Cerebellar nuclear complex (tissue), 1 donor: ENCODE measurements around the gene POU2F1.
"Not testable (repeated sequence)": the region's sequence is repeated elsewhere in the genome, so short reads cannot be mapped to it uniquely, and the experiment has no call there.

Experiments
- DNase-seq, 2 experiments: peaks; one replicate each; lab custom pipeline; 2025; lab: John Stamatoyannopoulos, UW

Gene POU2F1

GRCh38 chr1:167312871-167313270 is 92.2 kb downstream of the POU2F1 start:
- no peak for DNase-seq

GRCh38 chr1:167314671-167315070 is 94.0 kb downstream of the POU2F1 start:
- DNase-seq = no peak

- no peak for DNase-seq
Observed at GRCh38 chr1:167317463-167317862, 96.8 kb downstream of the POU2F1 start.

- not testable (repeated sequence) for DNase-seq
Observed at GRCh38 chr1:167319206-167319605, 98.5 kb downstream of the POU2F1 start.

GRCh38 chr1:167322483-167322882 is 101.8 kb downstream of the POU2F1 start:
- DNase-seq = no peak

- DNase-seq = no peak
Observed at GRCh38 chr1:167325151-167325550, 104.5 kb downstream of the POU2F1 start.

GRCh38 chr1:167328306-167328815 is 107.7 kb downstream of the POU2F1 start:
- no peak for DNase-seq

- DNase-seq = no peak
Observed at GRCh38 chr1:167328816-167329483, 108.3 kb downstream of the POU2F1 start.

- DNase-seq = no peak
Observed at GRCh38 chr1:167330601-167331293, 110.1 kb downstream of the POU2F1 start.

- no peak for DNase-seq
Observed at GRCh38 chr1:167331650-167332049, 111.0 kb downstream of the POU2F1 start.

GRCh38 chr1:167332503-167332902 is 111.8 kb downstream of the POU2F1 start:
- no peak for DNase-seq

GRCh38 chr1:167333124-167333523 is 112.4 kb downstream of the POU2F1 start:
- no peak for DNase-seq

GRCh38 chr1:167333703-167334102 is 113.0 kb downstream of the POU2F1 start:
- DNase-seq = no peak

GRCh38 chr1:167339405-167339804 is 118.7 kb downstream of the POU2F1 start:
- DNase-seq = no peak

GRCh38 chr1:167342846-167343245 is 122.2 kb downstream of the POU2F1 start:
- no peak for DNase-seq

GRCh38 chr1:167344112-167344511 is 123.4 kb downstream of the POU2F1 start:
- no peak for DNase-seq

GRCh38 chr1:167344615-167345385 is 124.1 kb downstream of the POU2F1 start:
- DNase-seq = no peak

- DNase-seq = no peak
Observed at GRCh38 chr1:167345386-167345733, 124.7 kb downstream of the POU2F1 start.

- no peak for DNase-seq
Observed at GRCh38 chr1:167357305-167357704, 136.6 kb downstream of the POU2F1 start.

GRCh38 chr1:167359295-167359694 is 138.6 kb downstream of the POU2F1 start:
- no peak for DNase-seq

GRCh38 chr1:167360120-167360519 is 139.4 kb downstream of the POU2F1 start:
- no peak for DNase-seq

- no peak for DNase-seq
Observed at GRCh38 chr1:167362638-167363037, 142.0 kb downstream of the POU2F1 start.

GRCh38 chr1:167364826-167365225 is 144.1 kb downstream of the POU2F1 start:
- DNase-seq = no peak
